ENCODE measurements around the gene NOPCHAP1.
"Not testable (repeated sequence)": the region's sequence is repeated elsewhere in the genome, so short reads cannot be mapped to it uniquely, and the experiment has no call there.

The NOPCHAP1 gene

DNA sequence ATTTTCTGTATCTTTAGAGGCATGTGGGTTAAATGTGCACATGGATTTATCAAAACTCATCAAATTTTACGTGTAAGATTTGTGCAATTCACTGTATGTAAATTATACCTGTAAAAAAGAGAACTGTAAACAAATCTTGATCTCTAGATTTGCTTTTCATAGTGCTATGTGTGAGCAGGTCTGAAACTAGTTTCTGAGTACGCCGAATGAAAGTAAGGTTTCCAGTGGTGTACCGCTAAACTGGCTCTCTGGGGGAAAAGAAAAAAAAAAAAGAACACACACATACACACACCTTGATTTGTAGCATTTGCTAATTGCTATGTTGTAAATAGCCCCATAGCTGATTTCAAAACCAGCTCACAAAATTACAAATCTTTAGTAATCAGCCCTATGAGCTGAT is 19.4 kb upstream of the NOPCHAP1 start:
- no peak for DNase-seq

DNA sequence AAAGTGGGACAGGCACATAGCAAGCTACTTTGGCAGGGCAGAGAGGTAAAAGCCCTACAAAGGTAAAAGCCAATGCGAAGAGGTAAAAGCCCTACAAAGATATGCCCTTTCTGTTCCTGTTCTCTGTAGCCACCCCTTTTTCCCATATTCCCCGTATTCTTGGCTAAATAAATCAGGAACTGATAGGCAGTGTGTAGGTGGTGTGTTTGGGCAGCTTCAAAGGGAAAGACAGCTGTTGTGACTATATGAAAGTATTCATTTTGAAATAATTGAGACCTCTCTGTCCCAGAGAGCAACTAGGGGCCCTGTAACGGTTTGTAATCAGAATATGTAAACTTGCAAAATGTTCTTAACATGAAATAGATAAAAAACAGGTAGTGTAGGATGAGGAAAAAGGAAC is 16.8 kb upstream of the NOPCHAP1 start:
- no peak for DNase-seq

DNA sequence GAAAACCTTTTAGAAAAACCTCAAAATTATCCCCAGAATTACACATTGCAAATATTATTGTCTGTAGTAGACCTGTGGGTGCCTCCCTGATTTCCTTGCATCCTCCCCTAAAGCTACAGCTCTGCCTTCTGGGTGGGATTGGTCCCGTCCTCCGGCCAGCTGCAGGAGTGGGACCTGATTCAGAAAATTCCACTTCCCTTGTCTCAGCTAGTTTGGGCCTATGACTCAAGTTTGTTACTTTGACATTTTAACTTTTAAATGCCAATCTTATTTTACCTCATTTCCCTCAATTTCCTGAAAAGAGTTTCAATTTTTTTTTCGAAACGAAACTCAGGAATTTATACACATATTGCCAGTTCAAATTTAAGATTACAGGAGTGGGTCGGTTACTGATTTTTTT is 14.8 kb upstream of the NOPCHAP1 start:
- DNase-seq = no peak

DNA sequence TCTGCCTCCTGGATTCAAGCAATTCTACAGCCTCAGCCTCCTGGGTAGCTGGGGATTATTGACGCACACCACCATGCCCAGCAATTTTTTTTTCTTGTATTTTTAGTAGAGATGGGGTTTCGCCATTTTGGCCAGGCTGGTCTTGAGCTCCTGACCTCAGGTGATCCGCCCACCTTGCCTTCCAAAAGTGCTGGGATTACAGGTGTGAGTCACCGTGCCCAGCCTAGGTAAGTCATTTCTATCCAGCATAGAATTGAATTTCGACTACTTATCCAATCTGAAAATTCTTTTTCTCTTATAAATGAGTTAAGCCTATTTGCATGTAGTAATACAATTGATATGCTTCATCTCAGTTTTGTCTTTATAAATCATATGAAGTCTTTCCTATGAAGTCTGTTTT is 12.9 kb upstream of the NOPCHAP1 start:
- DNase-seq = no peak

DNA sequence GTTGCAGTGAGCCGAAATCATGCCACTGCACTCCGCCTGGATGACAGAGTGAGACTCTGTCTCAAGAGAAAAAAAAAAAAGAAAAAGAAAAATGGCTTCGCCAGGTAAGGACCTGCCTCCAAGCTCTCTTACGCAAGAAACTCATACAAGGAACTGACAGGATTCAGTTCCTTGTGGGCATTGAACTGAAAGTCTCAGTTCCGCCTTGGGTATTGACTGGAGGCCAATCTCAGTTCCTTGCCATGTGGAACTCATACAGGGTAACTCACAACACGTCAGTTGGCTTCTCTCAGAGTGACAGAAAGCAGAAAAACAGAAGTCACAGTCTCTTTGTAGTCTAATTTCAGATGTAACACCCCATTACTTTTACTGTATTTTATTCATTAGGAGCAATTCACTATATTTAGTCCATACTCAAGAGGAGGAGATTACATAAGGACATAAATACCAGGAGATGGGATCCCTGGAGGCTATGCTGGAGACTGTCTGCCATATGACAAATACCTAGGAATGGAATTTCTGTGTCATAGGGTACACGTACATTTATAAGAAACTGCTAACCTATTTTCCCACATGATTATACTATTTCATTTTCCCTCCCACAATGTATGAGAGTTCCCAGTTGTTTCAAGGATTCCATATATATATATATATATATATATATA is 11.4 kb upstream of the NOPCHAP1 start:
- DNase-seq = no peak

DNA sequence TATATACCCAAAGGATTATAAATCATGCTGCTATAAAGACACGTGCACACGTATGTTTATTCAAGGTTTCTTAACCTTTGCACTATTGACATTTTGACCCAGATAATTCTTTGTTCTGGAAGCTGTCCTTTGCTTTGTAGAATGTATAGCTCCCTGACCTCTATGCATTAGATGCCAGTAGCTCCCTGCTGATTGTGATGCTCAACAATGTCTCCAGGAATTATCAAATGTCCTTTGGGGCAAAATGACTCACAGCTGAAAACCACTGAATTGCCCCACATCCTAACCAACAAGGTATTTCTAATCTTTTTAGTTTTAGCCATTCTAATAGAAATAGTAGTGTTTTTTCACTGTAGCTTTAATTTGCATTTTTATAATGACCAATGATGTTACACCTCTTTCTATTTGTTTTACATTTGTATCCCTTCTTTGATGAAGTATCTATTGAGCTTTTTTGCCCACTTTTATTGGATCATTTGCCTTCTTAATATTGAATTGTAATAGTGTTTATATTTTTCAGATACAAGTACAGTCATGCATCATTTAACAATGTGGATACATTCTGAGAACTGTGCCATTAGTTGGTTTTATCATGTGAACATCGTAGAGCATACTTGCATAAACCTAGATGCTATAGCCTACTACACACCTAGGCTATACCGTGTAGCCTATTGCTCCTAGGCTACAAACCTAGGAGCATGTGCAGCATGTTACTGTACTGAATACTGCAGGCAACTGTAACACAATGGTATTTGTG is 10.4 kb upstream of the NOPCHAP1 start:
- DNase-seq = no peak

DNA sequence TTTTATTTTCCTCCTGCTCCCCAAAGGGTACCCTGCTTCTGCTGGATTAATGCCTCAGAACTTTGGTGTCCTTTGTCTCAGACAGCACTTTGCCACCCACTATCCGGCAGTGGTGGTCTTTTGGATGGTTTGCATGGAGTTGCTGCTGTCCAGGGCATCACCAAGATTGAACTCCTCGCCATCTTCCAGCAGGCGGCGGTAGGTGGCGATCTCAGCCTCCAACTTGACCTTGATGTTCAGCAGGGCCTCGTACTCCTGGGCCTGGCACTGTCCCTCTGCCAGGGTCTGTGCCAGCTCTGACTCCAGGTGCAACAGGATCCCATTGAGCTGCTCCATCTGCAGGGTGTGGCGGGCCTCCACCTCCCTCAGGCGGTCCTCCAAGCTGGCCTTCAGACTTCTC is 9.4 kb upstream of the NOPCHAP1 start:
- DNase-seq = no peak

DNA sequence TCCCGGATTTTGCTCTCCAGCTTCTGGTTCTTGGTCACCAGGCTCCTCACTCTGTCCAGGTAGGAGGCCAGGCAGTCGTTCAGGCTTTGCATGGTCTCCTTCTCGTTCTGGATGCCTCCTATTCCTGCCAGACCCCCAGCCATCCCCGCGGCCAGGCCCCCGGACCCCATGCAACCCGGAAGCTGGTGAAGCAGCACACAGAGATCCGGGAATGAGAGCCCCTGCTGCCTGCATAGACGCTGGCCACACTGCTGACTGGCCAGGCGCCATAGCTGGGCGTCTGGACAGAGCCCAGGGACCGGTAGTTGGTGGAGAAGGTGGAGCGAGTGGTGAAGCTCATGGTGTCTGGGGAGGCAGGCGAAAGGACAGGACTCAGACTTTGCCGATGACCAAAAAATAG is 8.4 kb upstream of the NOPCHAP1 start:
- DNase-seq = not testable (repeated sequence)

DNA sequence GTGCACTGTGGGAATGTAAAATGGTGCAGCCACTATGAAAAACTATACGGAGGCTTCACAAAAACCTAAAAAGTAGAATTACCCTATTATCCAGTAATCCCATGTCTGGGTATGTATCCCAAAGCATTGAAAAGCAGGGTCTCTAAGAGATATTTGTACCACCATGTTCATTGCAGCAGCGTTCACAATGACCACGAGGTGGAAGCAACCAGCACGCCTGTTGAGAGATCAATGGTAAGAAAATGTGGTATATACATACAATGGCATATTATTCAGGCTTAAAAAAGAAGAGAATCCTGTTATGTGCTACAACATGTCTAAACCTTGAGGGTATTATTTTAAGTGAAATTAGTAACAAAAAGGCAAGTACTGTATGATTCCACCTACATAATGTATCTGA is 910 bp upstream of the NOPCHAP1 start:
- no peak for DNase-seq

DNA sequence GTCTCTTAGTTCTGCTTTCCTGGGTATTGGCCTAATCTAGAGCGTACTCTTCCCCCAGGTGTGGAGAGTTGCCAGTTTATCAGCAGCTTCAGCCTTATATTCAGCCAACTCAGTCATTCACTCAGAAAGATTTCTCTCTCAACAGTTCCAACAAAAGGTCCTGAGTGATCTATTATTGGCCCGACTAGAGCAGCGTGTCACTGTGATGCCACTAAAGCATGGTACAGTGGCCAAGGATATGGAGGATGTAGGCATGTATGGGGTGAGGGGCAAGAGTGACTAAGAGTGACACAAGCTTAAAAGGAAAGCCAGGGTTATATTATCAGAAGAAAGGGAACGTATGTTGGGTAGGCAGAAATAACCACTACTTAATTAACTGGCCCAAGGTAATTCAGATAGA is 4.8 kb downstream of the NOPCHAP1 start:
- no peak for DNase-seq

DNA sequence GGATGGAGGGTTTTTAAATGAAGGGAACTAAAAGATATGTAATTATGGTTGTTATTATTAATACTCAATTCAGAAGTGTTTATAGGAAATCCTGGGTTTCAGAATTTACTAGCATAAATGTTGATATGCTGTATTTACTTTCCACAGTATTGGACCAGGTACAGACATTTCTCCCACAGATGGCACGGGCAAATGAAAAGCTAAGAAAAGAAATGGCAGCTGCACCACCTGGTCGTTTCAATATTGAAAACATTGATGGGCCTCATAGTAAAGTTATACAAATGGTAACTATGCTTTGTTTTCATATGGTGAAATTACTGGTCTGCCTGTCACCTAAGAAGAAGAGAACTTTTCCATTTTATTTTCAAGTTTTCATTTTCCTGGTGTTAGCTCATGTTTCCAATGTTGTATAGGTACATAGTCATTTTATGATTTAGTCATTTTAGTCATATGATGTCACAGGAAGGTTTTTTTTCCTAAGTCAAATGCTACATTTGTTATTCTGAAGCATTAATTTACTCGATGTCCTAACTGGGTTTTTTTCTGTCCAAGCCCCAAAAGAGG is 5.5 kb downstream of the NOPCHAP1 start:
- no peak for DNase-seq

DNA sequence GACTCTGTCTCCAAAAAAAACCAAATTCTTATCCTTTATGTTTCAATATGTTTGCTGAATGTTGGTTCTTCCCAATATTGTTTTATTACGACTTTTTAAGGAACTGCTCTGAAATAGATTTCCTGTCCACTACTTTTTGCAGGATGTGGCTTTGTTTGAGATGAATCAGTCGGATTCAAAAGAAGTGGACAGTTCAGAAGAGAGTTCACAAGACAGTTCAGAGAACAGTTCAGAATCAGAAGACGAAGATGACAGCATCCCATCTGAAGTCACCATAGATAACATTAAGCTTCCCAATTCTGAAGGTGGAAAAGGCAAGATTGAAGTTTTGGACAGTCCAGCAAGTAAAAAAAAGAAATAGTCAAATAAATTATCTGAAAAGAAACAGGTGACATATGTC is 8.2 kb downstream of the NOPCHAP1 start:
- no peak for DNase-seq

DNA sequence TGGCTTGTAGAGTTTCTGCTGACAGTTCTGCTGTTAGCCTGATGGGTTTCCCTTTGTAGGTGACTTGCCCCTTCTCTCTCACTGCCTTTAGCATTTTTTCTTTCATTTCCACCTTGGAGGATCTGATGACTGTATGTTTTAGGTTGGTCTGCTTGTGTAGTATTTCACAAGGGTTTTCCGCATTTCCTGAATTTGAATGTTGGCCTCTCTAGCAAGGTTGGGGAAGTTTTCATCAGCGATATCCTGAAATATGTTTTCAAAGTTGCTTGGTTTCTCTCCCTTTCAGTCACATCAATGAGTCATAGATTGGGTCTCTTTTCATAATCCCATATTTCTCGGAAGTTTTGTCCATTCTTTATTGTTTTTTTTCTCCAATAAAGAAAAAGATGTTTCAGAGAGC is 11.4 kb downstream of the NOPCHAP1 start:
- no peak for DNase-seq

DNA sequence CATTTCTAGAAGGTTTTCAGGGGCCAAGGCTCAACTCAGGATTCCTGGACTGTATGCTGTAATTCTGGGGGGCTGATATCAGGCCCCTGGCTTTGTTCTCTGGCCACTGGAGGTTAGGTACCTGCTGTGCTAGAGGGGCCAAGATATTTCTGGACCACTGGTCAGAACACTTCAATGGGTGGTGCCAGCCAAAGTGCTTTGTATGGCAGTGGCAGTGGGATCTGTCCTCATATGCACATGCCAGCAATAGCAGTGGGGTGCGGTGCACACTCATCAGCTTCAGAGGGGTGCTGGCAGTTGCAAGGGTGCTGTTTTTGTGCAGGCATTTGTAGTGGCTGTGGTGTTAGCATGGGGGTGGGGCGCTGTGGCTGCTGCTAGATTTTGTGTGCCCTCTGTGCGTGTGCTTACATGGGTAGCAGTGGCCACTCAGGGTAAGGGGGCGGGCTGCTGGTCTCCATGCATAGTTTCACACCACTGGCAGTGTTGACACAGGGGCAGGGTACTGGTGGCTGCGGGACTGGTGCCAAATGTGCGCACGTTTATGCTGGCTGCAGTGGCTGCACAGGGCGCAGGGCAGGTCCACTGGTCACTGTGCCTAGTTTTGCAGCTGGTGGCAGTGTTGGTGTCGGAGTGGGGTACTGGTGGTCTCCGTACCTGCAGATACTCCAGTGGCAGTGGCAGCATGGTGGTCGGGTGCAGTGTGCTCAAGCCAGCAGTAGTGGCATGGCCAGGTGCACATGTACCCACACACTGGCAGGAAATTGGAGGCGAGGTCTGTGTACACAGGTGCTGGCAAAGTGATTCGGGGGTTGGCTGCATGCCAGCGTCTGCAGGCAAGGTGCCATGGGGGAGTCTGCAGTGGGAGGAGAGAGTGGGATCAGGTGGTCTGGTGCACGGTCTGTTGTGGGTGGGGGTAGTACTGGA is 12.6 kb downstream of the NOPCHAP1 start:
- no peak for DNase-seq

DNA sequence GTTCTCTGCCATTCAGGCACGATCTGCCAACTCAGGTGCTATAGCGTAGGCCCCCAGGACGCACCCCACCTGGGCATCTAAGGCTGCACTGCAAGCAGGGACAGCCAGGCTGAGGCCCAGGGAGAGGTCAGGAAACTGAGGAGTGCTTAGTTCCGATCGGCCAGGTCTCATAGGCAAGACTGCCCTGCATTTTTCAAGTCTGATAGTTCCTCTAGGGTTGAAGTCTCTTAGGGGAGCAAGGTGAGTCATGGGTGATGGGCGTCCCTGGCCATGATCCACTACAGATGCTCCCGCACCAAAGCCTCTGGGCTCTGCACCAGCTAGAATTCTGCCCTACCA is 13.2 kb downstream of the NOPCHAP1 start:
- DNase-seq = no peak

DNA sequence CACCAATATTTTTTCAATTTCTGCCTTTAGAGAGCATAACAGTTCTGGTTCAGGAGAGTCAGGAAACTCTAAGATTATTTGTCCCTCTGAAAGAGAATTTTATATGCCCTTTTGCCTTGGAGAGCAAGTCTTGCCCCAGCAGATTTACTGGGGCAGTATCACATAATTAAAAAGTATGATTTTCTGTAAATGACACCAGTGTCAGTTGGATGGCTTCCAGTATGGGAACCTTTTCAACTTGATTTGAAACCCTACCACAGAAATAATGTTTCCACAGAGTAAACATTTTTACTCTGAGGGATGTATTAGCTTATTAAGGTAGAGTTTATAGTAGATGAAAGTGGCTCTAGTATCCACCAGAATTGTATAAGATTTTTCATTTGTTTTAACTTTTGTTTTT is 15.4 kb downstream of the NOPCHAP1 start:
- DNase-seq = no peak

DNA sequence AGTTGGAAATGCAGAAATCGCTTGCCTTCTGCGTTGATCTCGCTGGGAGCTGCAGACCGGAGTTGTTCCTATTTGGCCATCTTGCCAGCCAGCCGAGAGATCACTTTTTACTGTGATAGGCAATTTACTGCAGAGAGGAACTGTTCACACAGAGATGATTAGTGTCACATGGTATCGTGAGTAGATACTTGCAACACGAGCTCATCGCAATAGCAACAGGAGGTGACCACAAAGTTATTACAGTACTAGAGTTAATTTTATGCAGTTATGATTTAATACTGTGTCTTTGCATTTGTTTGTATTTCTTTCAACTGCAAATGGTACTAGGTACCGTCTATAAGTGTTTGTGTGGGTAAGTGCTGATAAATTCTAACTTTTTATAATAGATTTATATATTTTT is 27.8 kb downstream of the NOPCHAP1 start:
- no peak for DNase-seq

DNA sequence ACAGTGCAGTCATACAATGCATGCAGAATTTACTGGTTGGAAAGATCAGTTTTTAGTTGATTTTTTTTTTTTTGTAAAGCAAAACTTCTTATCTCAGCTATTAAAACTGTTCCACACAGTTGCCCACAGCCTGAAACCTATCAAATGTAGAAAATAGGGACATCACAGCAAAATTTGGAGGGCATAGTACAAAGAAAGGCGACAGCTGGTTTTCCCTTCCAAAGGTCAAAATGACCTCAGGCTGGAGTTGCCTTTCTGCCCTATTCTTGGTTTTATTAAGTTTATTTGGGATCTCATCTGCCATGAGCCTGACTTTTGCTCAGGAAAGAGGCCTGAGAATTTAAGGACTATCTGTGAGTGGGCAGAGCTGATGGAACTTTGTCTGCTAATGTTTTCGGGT is 28.5 kb downstream of the NOPCHAP1 start:
- DNase-seq = no peak

DNA sequence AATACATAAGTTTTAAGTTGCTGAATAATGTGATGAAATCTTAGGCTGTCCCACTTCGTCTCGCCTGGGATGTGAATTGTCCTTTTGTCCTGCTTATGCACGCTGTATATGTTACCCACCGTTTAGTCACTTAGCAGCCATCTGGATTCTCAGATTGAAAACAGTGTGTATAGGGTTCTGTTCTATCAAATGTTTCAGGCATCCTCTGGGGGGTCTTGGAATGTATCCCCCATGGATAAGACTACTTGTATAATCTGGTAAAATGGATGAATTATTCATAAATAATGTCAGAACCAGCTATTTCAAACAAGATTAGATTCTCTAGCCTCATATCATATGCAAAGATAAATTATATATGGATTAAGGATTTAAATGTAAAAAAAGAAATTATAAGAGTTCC is 29.4 kb downstream of the NOPCHAP1 start:
- no peak for DNase-seq

DNA sequence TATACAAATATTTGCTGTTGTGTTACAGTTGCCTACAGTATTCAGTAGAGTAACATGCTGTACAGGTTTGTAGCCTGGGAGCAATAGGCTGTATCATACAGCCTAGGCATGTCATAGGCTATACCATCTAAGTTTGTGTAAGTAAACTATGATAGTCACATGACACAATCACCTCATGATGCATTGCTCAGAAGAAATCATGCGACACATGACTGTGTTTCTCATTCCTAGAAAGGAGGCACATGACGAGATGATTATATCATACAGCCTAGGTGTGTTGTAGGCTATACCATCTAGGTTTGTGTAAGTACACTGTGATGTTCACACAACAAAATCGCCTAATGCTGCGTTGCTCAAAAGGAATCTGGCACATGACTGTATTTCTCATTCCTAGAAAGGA is 31.9 kb downstream of the NOPCHAP1 start:
- no peak for DNase-seq

DNA sequence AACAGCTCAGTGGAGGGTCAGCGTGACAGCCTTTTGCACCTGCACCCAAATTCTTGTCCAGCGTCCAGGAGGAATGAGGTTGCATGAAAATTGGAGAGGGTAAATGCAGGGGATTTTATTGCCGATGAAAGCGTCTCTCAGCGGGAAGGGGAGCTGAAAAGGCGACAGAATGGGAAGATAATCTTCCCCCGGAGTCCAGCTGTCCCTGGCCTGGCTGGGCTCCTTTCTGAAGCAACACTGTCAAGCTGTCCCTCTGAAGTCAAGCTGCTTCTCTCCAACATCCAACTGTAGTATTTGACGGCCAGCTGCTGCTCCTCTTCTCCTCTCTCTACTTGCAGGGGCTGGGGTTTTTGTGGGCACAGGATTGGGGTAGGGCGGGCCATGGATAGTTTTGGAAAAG is 32.7 kb downstream of the NOPCHAP1 start:
- DNase-seq = no peak

DNA sequence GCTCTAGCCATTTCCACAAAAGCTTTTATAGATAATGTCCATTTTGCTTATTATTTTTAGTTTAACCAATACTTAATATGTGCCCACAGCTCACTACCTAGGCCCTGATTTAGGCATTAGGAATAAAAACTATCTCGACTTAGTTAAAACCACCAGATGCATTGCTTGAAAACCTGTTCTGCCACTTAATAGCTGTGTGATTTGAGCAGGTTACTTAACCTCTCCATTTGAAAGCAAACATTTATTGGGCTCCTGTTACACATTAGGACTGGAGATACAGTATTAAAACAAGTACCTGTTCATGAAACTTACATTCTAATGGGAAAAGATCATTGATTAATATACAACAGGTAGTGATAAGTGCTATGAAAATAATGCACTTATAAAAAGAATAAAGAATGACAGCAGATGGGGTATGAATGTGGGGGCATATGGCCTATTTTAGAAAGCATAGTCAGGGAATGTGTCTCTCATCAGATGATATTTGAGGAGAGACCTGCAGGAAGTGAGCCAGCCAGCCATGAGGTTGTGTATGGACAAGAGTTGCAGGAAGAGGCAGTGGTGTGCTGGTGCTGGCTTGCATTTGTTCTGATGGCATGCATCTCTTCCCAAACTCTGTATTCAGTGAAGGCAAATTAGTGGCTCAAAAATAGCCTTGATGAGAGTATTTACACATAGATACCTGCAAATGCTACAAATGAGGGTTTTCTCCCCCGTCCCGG is 34.3 kb downstream of the NOPCHAP1 start:
- DNase-seq = no peak

DNA sequence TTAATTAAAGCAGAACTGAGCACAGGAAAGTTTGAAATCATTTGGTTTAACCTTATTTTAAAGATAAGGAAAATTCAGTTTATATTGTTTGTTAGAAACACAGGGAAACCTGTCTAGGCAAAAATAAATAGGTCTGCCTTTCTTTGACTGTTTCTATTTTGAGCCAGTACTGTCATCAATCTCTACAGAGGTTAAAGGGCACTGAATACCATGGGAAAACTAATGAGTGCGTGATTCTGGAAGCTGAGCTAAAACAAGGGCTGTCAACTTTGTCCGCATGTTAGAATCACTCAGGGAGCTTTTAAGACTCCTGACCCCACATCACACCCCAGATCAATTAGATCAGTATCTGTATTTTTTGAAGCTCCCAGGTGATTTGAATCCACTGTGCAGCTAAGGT is 38.8 kb downstream of the NOPCHAP1 start:
- no peak for DNase-seq

All from stimulated activated CD4-positive, alpha-beta T cell treated with anti-CD3 and anti-CD28 coated beads, Interleukin-12 subunit alpha, Interleukin-12 subunit beta, amount 100 ng/mL, for 4 hours (primary cell).